HUES48 (cell line): ENCODE results near the gene EXD1.
A peak's percentile ranks its signal among the peaks of the same experiment; 100 is the strongest.
"Not testable (repeated sequence)": the region's sequence is repeated elsewhere in the genome, so short reads cannot be mapped to it uniquely, and the experiment has no call there.

ENCODE experiments used
- H3K27ac ChIP-seq: one replicate; pipeline ENCODE4 v1.7.0; 2013; ENCODE audit warnings: low read depth, low read length, inconsistent platforms
- H3K27me3 ChIP-seq: 2 replicates; pipeline ENCODE4 v1.6.1; 2013; ENCODE audit warnings: mild to moderate bottlenecking, low read length; ENCODE audit not compliant: control insufficient read depth, insufficient read depth
- H3K36me3 ChIP-seq: 2 replicates; pipeline ENCODE4 v1.6.1; 2013; ENCODE audit warnings: low read length; ENCODE audit not compliant: control insufficient read depth, insufficient read depth
- H3K4me1 ChIP-seq: 2 replicates; pipeline ENCODE4 v1.6.1; 2013; ENCODE audit warnings: mild to moderate bottlenecking, low read length; ENCODE audit not compliant: control insufficient read depth, insufficient read depth
- H3K4me3 ChIP-seq: 2 replicates; pipeline ENCODE4 v1.5.1; 2013; ENCODE audit warnings: mild to moderate bottlenecking, low read depth, low read length
- H3K9ac ChIP-seq: 2 replicates; pipeline ENCODE4 v1.6.1; 2013; ENCODE audit warnings: mild to moderate bottlenecking, low read depth, low read length, moderate library complexity
- H3K9me3 ChIP-seq: 2 replicates; pipeline ENCODE4 v1.6.1; 2013; ENCODE audit warnings: low read length; ENCODE audit not compliant: control insufficient read depth, insufficient read depth

The EXD1 gene

GRCh38 chr15:41230650-41231421 is at the start of gene EXD1, which contains the start of gene CHP1:
Gene EXD1 (minus strand): TSS chr15:41230757. CDS start chr15:41226575, 4,182 bp downstream.
Gene CHP1 (plus strand): TSS chr15:41231268. CDS start chr15:41231383, 115 bp downstream.
- peak within 1 kb of the TSS; percentile 79 for H3K9ac ChIP-seq
- H3K36me3 ChIP-seq = no peaks in the 10 kb centered on the region
- H3K4me3 ChIP-seq = peak within 1 kb of the TSS; percentile 91
- peaks cover 4% of the 10 kb centered on the region; the same call in 1 of the 2 replicates for H3K4me1 ChIP-seq
- no peaks in the 10 kb centered on the region for H3K27me3 ChIP-seq
- no peaks in the 10 kb centered on the region for H3K9me3 ChIP-seq
- peak within 1 kb of the TSS; percentile 84 for H3K27ac ChIP-seq

GRCh38 chr15:41279535-41280283 is 49.2 kb upstream of the EXD1 start:
- no peaks in the 10 kb centered on the region for H3K9me3 ChIP-seq
- H3K36me3 ChIP-seq = peaks cover 27% of the 10 kb centered on the region
- H3K27me3 ChIP-seq = no peaks in the 10 kb centered on the region
- no peaks in the 10 kb centered on the region for H3K4me1 ChIP-seq
- H3K27ac ChIP-seq = no peak overlapping the region
- no peak overlapping the region for H3K9ac ChIP-seq
- no peak overlapping the region for H3K4me3 ChIP-seq

- Histone ChIP-seq H3K9ac (no peak overlapping the region), H3K36me3 (peaks cover 33% of the 10 kb centered on the region), H3K9me3 (no peaks in the 10 kb centered on the region), H3K4me3 (no peak overlapping the region), H3K4me1 (no peaks in the 10 kb centered on the region), H3K27ac (no peak overlapping the region), H3K27me3 (no peaks in the 10 kb centered on the region)
Observed at GRCh38 chr15:41278319-41278718, 47.8 kb upstream of the EXD1 start.

DNA sequence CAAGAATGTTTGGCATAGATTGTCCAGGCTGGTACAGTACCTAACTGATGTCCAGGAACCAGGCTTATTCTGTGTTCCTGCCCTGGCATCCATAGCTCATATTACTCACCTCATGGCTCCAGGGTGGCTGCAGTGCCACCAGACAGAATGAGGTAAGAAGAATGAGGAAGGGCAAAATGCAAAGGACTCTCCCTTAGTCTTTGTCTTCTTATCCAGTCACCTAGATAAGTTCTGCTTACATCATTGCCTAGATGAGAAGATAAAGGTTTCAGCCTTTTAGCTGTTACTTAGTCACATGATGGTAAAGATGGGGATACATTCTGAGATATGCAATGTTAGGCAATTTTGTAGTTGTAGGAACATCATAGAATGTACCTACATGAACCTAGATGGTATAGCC is 46.3 kb upstream of the EXD1 start:
- no peak overlapping the region for H3K4me3 ChIP-seq
- no peaks in the 10 kb centered on the region for H3K27me3 ChIP-seq
- no peak overlapping the region for H3K9ac ChIP-seq
- H3K4me1 ChIP-seq = no peaks in the 10 kb centered on the region
- H3K36me3 ChIP-seq = peaks cover 38% of the 10 kb centered on the region
- no peak overlapping the region for H3K27ac ChIP-seq
- no peaks in the 10 kb centered on the region for H3K9me3 ChIP-seq

- Histone ChIP-seq H3K4me1 (no peaks in the 10 kb centered on the region), H3K36me3 (peaks cover 38% of the 10 kb centered on the region), H3K9me3 (no peaks in the 10 kb centered on the region), H3K4me3 (no peak overlapping the region), H3K27ac (no peak overlapping the region), H3K9ac (no peak overlapping the region), H3K27me3 (no peaks in the 10 kb centered on the region)
Observed at GRCh38 chr15:41269887-41270286, 39.3 kb upstream of the EXD1 start.

DNA sequence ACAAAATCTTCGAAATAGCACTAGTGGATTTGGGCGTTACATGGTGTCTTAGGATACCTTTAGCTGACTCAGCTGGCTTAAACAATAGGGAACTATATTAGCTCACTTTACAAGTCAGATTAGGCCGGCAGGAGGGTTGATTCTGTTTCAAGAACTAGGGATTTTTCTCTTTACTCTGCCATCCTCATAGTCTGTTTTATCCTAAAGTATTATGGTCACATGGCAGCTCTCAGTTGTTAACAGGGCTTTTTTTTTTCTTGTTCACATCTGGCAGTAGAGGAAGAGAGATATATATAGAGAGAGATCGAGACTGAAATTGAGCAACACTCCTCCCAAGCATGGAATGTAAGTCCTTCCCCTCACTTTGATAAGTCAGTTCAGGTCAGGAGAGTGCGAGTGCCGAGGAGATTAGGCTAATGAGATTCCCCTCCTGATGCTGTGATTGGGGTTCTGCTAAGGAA is 33.4 kb upstream of the EXD1 start:
- Histone ChIP-seq H3K27me3 (no peaks in the 10 kb centered on the region), H3K4me1 (peaks cover 17% of the 10 kb centered on the region), H3K4me3 (0 out of 2 replicates have a peak overlapping the region, but pooled peaks have one; percentile 34), H3K27ac (peak overlapping the region; percentile 90), H3K9ac (no peak overlapping the region), H3K36me3 (peaks cover 26% of the 10 kb centered on the region), H3K9me3 (no peaks in the 10 kb centered on the region)

- Histone ChIP-seq H3K9ac (no peak overlapping the region), H3K27me3 (no peaks in the 10 kb centered on the region), H3K36me3 (peaks cover 38% of the 10 kb centered on the region), H3K27ac (peak overlapping the region; percentile 21), H3K9me3 (no peaks in the 10 kb centered on the region), H3K4me3 (no peak overlapping the region), H3K4me1 (peaks cover 17% of the 10 kb centered on the region)
Observed at GRCh38 chr15:41262571-41262970, 32.0 kb upstream of the EXD1 start.

GRCh38 chr15:41260924-41261323 is 30.4 kb upstream of the EXD1 start:
- not testable (repeated sequence) for H3K27ac ChIP-seq, H3K9ac ChIP-seq, H3K9me3 ChIP-seq, H3K27me3 ChIP-seq, H3K4me3 ChIP-seq
- Histone ChIP-seq H3K4me1 (peaks cover 17% of the 10 kb centered on the region), H3K36me3 (peaks cover 37% of the 10 kb centered on the region)

GRCh38 chr15:41259546-41260189 is 29.1 kb upstream of the EXD1 start:
- Histone ChIP-seq H3K9ac (no peak overlapping the region), H3K4me1 (peaks cover 17% of the 10 kb centered on the region), H3K27me3 (no peaks in the 10 kb centered on the region), H3K9me3 (no peaks in the 10 kb centered on the region), H3K36me3 (peaks cover 32% of the 10 kb centered on the region), H3K4me3 (no peak overlapping the region), H3K27ac (no peak overlapping the region)

GRCh38 chr15:41258750-41259471 is 28.4 kb upstream of the EXD1 start:
- Histone ChIP-seq H3K9ac (no peak overlapping the region), H3K36me3 (peaks cover 36% of the 10 kb centered on the region), H3K4me3 (no peak overlapping the region), H3K27ac (peak overlapping the region; percentile 17), H3K27me3 (no peaks in the 10 kb centered on the region), H3K9me3 (no peaks in the 10 kb centered on the region), H3K4me1 (peaks cover 13% of the 10 kb centered on the region)
